ENCODE measurements around the gene VWA7. TPM values are rescaled to one million over a fixed set of nuclear protein-coding genes. Genes with fewer than 3 reads are reported as not detected.

VWA7 gene
- total RNA-seq, 1 experiment from 2014 or later, result 3.2 TPM

DNA sequence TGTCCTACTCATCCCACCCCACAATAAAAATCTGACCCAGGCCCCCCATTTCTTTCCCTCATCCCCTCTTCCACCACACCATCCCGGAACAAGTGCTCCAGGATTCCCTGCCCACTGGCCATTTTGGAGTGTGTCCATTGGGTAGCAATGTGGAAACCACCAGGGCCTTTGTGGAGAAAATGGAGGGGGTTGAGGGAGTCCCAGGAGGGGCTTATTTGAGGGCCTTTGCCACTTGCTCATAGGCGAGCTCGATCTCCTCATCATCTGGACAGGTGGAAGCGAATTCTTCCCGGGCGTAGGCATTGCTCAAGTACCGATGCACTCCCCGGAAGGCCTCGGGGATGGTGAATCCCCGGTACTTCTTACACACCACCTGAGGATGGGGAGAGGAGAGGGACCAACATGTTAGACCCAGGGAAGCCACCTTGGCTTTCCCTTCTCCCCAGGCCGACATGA lies 46.5 kb downstream of the VWA7 start:
- no peak for DNase-seq (ENCODE audit: low spot score)

DNA sequence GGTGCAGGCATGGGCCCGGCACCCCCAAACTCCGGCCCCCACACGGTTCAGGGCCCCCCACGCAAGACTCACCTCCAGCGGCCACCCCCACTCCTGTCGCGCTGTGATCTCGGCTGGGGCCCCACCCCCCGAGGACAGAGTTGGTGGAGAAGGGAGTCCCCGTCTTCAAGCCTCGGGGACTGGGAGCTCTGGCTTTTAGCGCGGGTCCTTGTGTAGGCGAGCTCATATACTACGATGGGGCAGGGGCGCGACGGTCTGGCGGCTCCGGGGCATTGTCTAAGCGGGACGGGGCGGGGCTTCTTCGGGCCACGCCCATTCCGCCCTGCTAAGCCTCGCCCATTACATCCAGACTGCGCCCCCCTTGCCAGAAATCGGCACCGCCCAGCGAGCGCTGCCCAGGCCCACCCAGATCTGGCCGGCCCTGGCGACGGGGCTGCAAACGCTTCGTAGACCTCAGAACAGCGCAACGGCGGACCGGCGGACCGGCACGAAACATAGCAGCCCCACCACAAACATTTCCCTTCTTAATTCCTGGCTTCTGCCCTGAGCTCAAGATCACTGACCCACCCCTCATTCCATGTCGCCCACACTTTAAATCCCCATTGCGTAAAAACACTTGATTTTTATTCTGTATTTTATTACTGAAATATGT lies 47.0 kb downstream of the VWA7 start:
- DNase-seq (ENCODE audit: low spot score), result peak; percentile 87

DNA sequence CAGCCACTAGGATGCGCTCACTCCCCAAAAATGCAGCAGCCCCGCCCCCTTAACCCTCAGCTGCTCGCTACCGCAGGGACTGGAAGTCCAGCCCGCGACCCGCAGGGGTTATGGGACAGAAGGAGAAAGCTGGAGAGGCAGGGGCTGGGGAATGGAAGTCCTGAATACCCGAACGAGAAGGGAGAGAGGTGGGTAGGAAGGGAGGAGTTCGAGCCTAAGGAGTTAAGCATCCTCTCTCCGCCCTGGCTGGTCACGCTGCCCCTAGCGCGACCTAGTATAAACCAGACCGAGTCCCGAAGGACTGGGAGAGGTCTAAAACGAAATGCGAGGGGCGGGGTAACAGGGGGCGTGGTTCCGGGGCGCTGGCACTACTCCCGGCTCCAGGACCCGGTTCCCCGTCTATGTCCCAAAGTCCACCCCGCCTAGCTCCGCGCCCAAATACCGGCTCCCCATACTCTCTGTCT lies 47.6 kb downstream of the VWA7 start:
- DNase-seq (ENCODE audit: low spot score), result peak; percentile 87

DNA sequence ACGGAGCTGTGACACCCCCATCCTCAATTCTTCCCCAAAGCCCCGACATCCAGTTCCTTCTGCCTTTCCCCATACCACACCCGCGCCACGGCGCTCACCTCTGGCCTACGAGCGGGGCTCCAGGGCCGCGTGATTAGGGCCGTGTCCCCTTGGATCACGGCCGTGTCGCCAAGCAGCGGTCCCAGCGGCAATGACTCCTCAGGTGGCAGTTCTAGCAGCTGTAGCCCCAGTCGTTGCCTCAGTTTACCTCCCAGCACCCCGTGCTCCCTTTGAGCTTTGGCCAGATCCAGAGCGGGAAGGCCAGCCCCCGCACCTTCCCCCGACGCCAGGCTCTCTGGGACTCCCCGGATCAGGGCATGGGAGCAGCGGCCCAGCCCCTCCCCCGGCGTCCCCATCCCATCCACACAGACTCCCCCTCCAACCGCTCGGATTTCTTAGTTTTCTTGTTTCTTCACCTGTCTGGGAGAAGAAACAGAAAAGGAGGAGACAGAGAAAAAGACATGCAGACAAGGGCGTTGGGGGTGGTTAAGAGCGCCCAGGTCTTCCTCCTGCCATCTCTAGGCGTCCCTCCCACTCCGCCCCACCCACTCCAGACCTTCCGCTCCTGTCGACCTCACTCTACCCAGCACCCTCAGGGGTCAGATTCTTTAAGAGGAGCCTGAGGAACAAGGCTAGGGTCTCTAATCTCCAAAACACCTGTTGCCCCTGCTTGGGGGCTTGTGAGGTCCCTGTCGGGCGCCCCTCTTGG lies 48.2 kb downstream of the VWA7 start, which contains the start of gene DDAH2:
Gene DDAH2, minus strand, starts transcription at position 533 of the 748 bp plus-strand sequence. Its CDS starts 138 bp downstream, at position 395.
- no peak for DNase-seq (ENCODE audit: low spot score)

DNA sequence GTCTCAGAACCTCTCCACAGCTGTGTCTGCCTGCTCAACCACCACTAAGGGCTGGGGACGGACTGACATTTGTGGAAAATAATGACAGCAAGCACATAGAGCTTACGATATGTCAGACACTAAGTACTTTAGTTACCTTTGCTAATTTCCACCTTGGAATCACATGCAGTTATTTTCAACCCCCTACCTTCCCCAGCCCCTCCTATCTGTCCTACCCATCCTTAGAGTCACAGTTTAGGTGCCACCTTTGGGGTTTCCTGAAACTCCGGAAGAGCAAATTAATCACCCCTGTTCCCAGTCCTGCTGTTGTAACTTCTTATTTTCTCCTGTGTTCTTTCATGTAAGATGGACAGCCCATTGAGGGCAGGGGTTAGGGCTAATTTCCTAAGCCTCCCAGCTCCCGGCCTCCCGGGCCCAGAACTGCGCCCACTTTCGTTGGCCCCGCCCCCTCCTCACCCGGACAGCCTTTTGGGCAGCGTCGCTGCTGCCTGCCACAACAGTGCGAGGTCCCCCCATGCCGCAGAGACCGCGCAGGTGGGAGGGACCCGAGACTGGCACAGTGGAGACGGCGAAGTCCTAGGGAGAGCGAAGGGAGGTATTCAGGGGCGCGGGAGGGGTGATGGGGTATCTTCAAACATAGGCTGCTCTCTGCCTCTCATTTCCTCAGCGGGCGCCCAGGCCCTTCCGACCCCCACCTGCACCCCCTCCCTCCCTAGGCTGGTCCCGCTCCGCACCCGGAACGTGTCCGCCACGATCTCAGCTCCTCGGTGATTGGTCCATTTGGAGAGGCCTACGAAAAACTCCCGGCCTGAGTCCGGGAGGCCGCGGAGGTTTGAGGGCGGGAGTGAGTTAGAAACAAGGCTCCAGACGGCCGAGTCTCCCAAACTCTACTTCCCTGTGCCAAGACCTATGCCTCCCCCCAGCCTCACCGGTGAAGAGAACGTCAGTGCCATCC lies 49.1 kb downstream of the VWA7 start:
- no peak for DNase-seq (ENCODE audit: low spot score)

DNA sequence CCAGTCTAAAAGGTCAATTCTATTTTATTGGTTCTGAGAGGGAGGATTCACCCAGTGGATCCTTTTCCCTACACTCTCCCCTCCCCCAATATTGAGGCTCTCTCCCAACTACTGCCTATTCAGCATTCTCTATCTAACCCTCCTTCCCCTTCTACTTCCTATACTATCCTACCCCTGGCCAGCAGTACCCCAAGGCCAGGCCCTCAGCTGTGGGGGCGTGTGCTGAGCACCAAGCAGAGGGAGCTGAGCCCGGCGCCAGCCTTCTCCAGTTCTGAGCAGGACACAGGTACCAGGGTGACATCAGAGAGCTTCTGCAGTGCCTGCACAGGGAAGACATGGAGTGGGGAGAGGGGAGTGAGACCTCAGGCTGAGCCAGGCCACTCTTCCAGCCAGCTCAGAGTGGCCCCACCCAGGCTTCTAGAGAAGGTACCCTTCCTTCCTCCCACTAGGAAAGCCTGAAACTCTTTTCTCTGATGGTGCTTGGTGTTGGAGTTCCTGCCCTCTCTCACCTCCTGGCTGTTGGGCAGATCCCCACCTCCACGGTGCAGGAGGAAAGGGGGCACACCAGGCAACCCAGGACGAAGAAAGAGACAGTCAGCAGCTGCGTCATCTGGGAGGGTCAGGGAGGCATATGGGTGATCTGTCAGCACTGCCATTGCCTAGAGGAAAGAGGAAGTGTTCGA lies 50.0 kb downstream of the VWA7 start:
- DNase-seq (ENCODE audit: low spot score), result no peak

DNA sequence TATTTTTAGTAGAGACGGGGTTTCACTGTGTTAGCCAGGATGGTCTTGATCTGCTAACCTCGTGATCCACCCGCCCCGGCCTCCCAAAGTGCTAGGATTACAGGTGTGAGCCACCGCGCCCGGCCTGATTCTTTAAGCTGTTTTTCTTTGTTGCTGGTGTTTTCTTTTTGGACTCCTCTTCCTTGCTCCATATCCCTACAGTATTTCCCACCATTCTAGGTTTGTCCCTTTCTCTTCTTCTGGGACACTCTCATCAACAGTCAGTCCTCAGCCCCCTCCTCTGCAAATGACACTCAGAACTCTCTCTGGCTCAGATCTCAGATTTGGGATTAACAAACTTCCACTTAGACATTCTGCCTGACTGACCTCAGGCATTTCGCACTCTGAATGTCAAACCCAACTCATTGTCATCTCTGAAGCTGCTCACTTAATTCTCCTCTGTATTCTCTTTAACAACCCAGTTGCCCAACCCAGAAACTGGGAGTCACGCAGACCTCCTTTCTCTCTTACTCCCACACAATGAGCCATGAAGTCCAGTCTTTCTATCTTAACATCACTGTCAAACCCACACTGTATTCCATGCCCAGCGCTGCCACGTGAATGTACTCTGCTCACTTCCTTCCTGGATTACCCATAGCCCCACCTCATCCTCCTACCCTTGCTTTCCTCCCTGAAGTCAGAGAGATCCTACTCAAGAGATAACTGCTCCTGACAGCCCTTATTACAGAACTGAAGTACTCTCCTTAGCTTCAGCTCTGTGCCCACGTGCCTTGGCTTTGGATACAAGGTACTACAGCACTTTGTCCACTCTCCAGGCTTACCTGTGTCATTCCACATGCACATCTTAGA lies 51.4 kb downstream of the VWA7 start:
- no peak for DNase-seq (ENCODE audit: low spot score)

DNA sequence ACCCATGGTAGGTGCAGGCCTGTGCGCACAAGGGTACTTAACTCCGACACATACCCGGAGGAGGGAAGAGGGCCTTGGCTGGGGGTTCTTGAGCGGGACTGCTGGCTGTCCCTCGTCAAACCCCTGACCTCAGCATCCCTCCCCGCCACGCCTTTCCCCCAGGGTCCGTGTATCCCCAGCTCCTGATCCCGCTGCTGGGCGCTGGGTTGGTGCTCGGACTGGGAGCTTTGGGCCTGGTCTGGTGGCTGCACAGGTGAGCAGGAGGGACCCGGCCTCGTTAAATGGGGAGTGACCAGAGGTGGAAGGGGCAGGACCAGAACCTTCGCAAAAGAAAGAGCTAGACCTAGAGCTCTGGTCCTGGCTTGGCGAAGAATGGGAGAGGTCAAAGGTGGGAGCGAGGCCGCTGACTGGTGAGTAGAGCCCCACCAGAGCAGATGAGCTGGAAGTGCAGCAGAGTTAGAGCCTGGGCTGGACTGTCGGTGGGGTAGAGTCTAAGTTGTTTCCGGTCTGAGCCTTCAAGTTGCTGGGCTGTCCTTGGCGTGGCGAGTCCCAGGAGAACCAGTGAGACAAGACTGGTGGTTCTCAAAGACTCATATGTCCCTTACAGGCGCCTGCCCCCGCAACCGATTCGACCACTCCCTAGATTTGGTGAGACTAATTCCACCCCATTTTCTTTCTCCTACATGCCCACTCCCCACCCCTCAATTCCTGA lies 53.0 kb downstream of the VWA7 start:
- DNase-seq (ENCODE audit: low spot score), result no peak

DNA sequence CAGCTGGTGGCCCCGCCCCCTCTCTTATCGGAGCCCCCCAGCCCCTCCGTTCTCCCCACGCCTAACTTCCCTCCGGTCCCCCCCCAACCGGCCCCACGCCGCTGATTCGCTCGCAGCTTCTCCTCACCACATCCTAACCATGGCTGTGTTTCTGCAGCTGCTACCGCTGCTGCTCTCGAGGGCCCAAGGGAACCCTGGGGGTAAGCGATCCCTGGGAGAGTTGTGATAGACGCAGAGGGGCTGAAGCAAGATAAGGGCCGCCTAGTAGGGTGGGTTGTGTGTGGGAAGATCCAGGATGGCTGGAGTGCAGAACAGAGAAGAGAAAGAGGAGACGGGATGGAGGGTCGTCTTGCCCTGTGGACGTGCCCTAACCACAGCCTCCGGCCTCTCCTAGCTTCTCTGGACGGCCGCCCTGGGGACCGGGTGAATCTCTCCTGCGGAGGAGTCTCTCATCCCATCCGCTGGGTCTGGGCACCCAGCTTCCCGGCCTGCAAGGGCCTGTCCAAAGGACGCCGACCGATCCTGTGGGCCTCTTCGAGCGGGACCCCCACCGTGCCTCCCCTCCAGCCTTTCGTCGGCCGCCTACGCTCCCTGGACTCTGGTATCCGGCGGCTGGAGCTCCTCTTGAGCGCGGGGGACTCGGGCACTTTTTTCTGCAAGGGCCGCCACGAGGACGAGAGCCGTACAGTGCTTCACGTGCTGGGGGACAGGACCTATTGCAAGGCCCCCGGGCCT lies 53.7 kb downstream of the VWA7 start, which contains the start of gene MPIG6B:
Gene MPIG6B, plus strand, starts transcription at position 129 of the 735 bp plus-strand sequence. Its CDS starts 11 bp downstream, at position 140.
- no peak for DNase-seq (ENCODE audit: low spot score)

DNA sequence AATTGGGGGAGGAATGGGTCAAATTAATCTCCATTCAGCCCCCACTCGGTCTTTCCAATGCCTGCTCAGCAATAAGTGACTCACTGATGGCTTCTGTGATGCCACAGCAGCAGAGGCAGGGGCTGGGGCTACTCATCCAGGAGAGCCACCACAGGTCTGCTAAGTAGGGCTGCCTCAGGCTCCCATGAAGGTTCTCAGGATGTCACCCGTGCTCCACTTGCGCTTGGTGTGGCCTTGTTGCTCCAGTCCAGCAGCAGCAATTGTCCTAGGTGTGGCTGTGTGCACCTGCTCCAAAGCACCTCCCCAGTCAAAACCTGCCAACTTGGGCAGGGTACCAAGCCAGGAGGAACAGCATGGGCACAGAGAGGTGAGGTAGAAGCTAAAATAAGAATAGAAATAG lies 55.0 kb downstream of the VWA7 start:
- DNase-seq (ENCODE audit: low spot score), result no peak

DNA sequence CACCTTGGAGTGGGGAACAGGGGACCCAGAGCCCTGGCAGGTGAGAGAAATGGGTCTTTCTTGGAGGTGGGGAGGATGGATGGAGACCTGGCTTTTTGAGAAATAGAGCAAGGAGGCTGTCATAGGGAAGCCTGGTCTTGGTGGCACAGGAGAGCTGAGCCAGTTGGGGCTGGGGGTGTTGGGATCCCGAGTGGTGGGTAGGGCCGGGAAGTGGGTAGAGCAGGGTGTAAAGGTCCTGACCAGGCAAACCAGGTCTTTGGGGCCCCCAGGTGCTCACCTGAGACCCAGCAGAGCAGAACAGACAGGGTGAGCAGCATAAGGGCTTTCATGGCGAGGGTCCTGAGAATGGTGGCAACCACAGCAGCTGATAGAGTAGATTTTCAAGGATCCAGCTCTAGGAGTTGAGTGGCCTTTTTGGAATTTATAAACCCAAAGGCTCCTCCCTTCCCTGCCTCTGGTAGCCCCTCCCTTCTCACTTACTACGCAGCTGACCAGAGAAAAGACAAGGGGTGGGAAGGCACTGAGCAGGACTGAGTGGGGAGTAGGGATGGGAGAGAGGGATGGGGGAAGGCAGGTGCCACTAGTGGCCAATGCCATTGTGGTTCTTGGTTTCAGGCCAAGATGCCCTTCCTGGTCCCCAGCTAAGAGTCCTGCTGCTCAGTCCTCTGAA lies 55.6 kb downstream of the VWA7 start, which contains the start of gene LY6G6C:
Gene LY6G6C, minus strand, starts transcription at position 396 of the 670 bp plus-strand sequence. Its CDS starts 67 bp downstream, at position 329.
- no peak for DNase-seq (ENCODE audit: low spot score)

DNA sequence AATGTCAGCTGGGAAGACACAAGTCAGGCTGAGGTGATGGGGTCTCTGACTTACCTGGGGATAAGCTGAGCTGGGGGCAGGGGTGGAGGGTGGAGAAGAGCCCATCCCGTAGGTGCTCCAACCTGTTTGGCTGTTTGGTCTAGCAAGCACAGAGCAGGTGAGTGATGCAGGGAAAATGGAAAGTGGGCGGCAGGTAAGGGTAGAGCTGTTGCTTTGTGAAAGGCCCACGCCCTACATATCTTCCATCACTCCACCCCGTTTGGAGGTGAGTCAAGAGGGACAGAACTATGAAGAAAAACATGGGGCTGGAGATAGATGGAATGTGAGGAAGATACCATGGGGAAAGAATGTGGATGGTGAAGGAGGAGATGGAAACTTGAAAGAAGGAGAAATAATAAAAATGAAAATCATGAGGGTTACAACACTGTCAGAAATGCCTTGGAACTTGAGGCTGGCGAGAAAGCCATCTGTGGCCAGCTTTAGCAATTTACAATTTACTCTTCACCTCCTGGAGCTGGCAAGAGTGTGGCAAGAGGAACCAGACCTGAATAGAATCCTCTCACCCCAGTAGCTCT lies 56.8 kb downstream of the VWA7 start:
- no peak for DNase-seq (ENCODE audit: low spot score)

DNA sequence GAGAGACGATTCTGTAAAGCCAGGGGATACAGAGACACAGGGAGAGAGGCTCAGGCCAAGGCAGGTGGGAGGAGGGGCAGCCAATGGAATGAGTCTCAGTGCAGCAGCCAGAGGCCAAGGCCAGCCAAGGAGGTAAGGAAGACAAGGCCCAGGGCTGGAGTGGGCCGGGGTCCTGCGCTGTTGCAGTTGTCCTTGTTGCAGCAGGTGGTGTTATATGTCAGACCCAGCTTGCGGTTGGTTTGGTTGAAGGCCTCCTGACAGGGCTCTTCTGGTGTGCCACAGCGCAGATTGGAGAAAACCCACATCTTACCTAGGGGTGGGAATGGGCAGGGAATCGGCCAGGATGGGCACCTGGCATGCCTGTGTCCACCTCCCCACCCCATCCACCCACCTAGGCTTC lies 58.1 kb downstream of the VWA7 start:
- no peak for DNase-seq (ENCODE audit: low spot score)

DNA sequence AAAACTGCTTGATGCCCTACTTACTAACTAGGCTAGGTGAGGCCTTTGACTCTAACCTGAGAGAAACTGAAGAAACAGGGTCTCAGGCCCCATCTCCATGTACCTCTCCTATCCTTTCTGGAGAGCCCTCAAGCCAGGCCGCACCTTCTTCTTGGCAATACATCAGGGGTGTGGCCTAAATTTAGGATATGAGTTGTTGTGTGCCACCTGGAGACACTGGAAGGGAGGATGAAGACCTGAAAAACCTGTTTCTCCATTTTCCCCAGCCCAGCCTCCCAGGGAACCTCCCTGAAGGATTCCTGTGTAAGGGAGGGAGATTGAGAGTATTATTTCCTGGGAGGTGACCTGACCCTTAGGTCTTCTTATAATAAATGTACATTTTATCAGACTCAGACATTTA lies 58.9 kb downstream of the VWA7 start:
- DNase-seq (ENCODE audit: low spot score), result no peak

DNA sequence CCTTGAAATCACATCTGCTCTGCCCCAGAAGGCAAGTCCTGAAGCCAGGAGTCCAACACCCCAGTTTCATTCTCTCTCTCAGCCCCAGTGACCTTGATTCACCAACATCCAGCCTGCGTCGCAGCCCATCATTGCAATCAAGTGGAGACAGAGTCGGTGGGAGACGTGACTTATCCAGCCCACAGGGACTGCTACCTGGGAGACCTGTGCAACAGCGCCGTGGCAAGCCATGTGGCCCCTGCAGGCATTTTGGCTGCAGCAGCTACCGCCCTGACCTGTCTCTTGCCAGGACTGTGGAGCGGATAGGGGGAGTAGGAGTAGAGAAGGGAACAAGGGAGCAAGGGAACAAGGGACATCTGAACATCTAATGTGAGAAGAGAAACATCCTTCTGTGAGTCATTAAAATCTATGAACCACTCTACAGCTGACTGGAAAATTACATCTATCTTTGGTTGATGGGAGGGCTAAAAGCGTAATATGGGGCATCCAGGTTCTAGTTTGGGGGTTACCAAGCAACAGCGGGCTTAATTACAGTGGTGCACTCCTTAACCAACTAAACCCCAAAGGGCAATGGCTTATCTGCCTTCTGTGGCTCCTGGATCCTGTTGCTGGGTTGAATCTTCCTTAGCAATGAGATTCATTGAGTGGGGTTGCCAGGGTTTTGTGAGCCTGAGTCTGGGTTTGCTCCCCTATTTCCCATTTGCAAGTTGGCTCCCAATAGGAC lies 59.5 kb downstream of the VWA7 start:
- DNase-seq (ENCODE audit: low spot score), result no peak
